Fibroblast of lung (primary cell): ENCODE data around the gene KIAA0319L.

Experiments
- EZH2 ChIP-seq: IDR thresholded peaks from 2 replicates; pipeline ENCODE4 v1.5.1; 2012; ENCODE audit warnings: low read length, control low read depth, mild to moderate bottlenecking; ENCODE audit errors: missing control alignments
- TF ChIP-seq, protein P1 (sequence below), 2 donors: IDR thresholded peaks in 1 of 2; conservative IDR thresholded peaks in 1 of 2; 1 replicate in 1 of 2; 2 replicates in 1 of 2; pipeline ENCODE4 v1.5.1; 2011 to 2012; ENCODE audit warnings: low read length in 2 of 2, control low read depth in 1 of 2, inconsistent platforms in 1 of 2, low read depth in 1 of 2, mild to moderate bottlenecking in 1 of 2

DNA sequence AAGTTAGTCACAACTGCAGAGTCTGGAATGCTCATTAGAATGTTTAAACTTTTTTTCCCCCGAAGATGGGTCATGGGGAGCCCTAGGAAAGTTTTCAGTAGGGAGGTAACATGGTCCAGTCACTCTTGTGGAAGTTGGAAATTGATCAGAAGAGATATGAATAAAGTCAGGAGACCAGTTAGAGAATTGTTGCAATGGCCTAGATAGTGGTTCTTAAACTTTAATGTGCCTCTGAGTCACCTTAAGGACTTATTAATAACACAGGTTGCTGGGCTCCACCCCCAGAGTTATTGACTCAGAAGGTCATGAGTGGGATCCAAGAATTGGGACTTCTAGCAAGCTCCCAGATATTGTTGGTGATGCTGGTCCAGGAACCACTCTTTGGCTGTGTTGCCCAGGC lies 12.7 kb upstream of the KIAA0319L start:
- TF ChIP-seq, protein P1, sequence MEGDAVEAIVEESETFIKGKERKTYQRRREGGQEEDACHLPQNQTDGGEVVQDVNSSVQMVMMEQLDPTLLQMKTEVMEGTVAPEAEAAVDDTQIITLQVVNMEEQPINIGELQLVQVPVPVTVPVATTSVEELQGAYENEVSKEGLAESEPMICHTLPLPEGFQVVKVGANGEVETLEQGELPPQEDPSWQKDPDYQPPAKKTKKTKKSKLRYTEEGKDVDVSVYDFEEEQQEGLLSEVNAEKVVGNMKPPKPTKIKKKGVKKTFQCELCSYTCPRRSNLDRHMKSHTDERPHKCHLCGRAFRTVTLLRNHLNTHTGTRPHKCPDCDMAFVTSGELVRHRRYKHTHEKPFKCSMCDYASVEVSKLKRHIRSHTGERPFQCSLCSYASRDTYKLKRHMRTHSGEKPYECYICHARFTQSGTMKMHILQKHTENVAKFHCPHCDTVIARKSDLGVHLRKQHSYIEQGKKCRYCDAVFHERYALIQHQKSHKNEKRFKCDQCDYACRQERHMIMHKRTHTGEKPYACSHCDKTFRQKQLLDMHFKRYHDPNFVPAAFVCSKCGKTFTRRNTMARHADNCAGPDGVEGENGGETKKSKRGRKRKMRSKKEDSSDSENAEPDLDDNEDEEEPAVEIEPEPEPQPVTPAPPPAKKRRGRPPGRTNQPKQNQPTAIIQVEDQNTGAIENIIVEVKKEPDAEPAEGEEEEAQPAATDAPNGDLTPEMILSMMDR (conservative IDR thresholded peaks at IDR 0.05 in 1 of 2, IDR thresholded peaks at IDR 0.05 in 1 of 2; ENCODE audit: low read depth in 1 of 2, low read length in 2 of 2) = no peak
- no peak for TF ChIP-seq EZH2
